Stimulated activated CD8-positive, alpha-beta memory T cell treated with anti-CD3 and anti-CD28 coated beads, Interleukin-4, amount 100 ng/mL, for 48 hours (primary cell): ENCODE results near the gene CTNNA1.
"Not testable (repeated sequence)": the region's sequence is repeated elsewhere in the genome, so short reads cannot be mapped to it uniquely, and the experiment has no call there.

Experiments used
- DNase-seq: peaks from one replicate; pipeline ENCODE4 v3.0.0-alpha.2; 2020

Gene CTNNA1

DNA sequence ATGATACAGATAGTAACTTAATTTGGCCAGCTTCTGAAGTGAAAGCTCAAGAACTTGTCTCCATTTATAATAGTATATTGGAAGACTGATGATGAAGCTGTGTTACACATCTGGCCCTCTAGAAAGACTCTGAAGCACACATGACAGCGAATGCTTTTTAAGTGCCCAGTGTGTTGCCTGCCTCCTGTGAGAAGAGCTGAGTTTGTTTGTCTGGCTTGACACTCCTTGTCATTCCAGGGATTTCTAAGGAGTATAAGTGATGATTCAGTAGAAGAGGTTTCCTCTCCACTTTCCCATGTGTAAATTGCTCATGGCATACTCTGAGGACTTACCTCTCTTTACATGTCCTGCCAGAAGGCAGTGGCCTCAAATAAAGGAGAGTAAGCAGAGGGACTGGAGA lies 152.3 kb downstream of the CTNNA1 start:
- no peak for DNase-seq

DNA sequence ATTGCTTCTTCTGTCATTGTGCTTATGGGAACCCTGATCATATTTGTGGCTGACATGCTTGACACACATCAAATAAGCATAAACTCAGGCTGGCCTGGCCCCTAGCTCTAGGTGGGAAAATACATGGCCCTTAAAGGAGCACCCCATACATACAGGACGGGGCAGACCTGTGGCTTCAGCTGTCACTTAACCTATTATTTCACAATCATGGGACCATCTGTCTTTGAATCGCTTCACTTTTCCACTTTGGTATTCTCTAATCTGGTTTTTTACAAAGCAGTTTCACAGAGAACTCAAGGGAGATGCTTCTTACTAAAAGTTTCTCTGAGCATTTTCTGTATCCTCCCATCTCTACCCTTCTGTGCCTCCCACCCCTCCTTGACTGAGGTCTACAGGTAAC lies 156.5 kb downstream of the CTNNA1 start:
- DNase-seq, result no peak

DNA sequence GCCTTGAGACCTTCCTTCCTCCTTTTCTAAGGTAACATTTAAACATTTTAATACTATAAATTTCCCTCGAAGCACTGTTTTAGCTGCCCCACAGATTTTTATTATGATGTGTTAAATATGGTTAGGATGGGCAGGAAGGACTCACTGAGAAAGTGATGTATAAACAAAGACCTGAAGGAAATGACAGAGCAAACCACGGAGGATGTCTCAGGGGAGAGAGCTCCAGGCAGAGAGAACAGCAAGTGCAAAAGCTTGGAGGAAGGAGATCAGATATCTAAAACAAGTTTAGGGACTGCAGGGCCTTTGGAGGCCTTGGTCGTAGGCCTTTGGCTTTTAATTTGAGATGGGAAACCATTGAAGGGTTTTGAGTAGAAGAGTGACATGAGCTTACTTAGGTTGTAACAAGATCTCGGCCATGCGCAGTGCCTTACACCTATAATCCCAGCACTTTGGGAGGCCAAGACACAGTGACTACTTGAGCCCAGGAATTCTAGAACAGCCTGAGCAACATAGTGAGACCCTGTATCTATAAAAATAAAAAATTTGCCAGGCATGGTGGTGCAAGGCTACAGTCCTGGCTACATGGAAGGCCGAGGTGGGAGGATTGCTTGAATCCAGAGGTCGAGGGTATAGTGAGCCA lies 157.4 kb downstream of the CTNNA1 start:
- DNase-seq, result no peak

DNA sequence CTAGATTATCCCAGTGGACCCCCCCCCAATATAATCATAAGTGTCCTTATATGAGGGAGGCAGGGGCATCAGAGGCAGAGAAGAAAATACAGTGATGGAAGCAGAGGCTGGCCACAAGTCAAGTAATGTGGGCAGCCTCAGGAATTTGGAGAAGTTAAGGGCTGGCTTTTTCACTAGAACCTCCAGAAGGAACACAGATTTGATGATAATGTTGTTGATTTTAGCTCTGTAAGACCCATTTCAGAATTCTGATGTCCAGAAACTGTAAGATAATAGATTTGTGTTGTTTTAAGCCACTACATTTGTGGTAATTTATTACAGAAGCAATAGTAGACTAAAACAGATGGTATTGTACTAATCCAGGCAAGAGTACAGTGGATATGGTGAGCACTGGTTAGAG lies 158.2 kb downstream of the CTNNA1 start:
- DNase-seq, result no peak

DNA sequence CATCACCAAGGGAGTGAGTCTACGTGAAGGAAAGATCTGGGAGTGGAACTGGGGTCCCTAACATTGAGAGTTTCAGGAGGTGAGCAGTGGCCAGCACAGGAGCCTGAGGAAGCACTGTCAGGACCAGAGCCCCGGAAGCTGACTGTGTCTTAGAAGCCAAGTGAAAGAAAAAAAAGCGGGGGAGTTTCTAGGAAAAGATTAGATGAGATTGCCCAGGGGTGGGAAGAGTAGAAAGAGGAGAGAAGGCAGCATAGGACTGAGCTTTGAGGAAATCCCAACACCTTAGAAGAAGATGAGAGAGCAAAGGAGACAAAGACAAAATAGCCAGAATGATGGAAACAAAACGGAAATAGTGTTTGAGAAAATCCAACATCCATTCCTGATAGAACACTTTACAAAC lies 158.9 kb downstream of the CTNNA1 start:
- no peak for DNase-seq

DNA sequence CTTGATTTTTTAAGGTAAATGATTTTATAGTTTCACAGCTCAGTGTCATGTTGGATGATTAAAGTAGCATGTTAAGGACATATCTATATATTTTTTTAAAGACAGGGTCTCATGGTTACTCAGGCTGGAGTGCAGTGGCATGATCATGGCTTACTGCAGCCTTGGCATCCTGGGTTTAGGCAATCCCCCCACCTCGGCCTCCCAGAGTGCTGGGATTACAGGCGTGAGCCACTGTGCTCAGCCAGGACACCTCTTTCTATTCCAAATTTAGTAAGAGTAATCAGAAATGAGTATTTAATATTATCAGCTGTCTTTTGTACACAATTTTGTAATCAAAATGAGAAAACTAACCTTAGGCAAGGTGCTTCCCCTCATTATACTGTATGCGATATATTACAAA lies 160.5 kb downstream of the CTNNA1 start:
- no peak for DNase-seq

DNA sequence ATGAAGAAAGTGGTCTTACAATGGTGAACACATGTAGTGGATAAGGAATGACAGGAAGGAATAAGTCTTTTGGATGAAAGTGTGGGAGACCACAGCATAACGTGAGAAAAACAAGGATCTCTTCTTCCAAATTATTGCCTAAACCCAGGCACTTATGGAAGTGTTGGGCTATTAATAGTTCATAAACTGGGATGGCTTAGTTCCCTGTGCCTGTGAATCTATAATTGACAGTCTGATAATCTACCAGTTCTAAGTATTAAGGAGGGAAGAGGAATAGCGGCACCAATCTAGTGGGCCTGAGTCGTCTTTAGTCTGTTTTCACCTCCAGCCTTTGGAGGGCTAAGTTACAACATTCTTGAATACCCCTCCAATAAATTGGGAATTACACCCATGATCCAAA lies 161.1 kb downstream of the CTNNA1 start:
- no peak for DNase-seq

DNA sequence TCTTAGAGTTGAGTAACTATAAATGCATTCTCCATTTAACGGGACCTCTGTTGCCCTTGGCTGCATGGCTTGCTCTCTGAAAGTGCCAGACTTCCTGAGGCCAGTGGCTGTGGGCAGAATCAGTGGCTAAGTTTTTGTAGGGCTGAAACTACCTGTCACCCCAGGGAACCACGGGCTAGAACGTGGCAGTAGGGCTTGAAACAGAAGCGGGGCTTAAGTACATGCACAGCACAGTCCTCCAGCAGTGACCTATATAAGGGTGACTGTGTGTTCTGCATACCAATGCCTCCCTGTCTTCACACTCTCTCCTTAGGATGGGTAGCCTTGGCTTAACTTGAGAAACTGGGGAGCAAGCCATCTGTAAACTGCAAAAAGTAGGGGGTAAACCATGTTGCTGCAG lies 165.5 kb downstream of the CTNNA1 start:
- DNase-seq, result no peak

DNA sequence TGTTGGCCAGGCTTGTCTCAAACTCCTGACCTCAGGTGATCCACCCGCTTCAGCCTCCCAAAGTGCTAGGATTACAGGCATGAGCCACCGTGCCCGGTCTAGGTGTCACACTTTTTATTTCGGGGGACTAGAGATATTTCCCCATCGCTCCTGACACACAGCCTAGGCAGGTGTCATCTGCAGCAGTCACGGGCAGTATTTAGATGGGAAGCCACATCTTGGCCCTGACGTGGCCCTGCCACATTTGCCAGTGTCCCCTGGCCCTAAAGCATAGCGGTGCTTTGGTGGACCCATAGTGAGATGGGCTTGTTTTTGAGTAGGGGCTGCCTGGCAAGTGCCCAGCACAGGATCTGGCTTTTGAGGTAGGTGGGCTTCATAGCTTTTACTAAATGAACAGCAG lies 167.0 kb downstream of the CTNNA1 start:
- no peak for DNase-seq

DNA sequence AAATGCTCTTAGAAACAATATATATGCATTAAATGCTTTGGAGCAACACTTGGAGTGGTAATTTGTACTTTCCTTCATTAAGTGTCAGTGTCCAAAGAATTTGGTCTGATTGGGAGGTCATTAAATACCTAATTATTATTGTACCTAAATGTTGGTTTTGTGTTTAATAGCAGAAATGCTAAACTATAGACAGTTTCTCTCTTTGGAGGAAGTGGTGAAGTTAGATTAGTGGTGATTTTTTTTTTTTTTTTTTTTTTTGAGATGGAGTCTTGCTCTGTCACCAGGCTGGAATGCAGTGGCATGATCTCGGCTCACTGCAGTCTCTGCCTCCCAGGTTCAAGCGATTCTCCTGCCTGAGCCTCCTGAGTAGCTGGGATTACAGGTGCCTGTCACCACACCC lies 168.1 kb downstream of the CTNNA1 start:
- DNase-seq, result not testable (repeated sequence)

DNA sequence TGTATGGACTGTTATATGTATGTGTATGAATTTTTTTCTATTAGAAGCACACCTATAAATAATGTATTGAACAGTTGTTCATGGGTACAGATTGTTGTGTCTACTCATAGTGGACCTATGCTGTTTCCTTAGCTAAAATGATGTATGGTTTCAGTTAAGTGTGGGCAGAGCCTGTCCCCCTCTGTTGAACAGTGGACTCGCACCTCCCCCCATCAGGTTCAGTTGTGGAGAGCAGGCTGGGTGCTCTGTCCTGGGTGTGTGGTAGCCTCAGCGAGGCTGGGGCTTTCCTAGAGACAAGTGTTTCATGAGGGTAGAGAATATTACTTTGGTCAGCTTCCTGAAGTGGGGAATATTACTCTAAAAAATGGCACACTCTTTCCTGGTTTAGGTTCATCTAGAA lies 169.3 kb downstream of the CTNNA1 start:
- no peak for DNase-seq

DNA sequence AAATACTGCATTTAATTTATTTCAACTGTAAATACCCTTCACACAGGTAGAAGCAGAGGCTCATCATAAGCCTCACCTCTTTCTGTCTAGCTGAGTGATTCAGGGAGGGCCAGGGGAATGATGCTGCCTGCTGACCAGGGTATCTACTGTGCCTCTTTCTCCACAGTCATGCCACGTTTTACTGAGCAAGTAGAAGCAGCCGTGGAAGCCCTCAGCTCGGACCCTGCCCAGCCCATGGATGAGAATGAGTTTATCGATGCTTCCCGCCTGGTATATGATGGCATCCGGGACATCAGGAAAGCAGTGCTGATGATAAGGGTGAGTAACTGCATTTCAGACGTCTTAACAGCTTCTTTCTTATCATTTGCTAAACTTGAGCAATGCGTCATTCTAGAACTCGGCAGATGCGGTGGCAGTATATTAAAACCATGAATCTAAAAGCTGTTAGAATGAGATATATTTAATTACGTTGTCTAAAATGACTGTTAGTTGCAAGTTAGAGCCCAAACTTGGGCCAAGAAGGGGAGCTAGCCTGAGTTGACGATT lies 171.9 kb downstream of the CTNNA1 start:
- no peak for DNase-seq

DNA sequence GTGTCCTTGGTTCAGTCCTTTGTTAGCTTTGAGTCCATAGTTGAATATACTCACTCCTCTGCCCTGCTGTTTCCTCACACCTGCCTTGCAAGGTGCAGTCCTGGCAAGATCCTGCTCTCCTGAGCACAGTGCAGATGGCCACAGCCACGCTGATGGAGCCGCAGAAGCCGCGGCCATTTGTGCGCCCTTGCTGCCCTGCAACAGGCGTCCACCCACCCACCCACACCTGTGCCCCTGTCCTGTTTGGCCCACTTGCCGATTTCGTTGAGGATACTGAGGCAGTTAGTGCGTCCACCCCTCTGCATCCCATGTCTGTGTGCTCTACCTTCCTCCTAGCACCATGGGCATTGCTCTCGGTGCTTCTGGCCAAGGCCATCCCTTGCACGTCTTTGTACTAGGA lies 173.0 kb downstream of the CTNNA1 start:
- DNase-seq, result no peak

DNA sequence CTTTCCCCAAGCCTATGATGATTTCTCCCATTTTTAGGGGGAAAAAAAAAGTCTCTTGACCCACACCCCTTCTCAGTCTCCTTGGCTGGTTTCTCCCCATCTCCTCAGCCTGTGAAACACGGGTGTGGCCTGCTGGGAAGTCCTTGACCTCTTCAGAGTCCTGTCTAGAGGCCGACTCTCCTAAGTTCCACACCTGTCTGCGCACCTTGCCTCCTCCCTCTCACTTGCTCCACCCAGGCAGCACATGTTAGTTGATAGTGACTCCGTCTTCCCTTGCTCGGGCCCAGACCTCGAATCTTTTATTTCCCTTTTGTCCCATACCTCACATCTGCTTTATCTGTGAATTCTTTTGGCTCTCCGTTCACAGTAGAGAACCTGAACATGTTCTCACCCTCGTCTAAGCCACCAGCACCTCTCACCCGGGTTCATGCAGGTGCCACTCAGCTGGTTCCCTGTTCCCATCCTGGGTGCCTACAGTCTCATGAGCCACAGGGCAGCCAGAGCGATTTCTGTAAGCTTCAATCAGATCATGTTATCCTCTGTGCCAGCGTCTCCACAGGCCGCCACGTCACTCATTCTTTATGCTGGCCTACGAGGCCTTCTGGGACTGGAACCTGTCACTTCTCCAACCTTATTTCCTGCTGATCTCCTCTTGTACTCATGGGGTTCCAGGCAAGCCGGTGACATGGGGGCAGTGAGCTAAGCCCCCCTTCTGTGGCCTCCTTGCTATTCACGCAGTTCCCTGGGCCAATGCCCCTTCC lies 173.6 kb downstream of the CTNNA1 start:
- no peak for DNase-seq

DNA sequence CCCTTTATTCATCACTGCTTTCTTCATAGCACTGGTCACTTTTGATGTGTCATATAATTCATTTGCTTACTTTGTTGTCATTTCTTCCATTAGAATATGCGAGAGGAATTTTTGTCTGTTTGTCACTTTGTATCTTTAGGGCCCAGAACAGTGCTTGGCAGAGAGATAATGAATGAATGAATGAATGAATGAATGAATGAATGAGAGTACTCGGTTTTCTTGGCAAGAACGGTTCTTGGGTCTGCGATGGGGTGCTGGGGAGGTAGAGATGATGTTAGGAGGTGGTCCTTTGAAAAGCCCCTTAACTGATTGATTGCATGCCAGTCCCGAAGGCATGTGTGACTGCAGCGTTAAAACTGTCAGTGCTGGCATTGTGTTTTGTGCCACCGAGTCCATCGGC lies 174.3 kb downstream of the CTNNA1 start:
- no peak for DNase-seq

DNA sequence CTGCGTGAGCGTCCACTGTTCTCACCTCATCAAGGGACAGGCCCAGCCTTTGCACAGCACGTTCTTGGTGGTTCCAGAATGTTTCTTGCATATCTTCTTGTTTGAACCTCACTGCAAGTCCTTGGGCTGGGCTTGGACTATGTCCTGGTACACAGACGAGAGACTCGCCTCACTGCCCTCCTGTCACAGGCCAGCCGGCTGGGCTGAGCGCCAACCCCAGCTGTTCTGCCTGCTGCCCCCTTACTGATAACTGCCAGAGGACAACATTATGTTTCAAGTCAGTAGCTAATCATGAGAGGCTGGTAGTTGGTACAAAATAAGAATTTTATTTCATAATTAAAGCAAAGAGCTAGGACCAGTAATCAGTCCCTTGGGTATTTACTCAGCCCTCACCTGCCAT lies 174.8 kb downstream of the CTNNA1 start:
- no peak for DNase-seq

DNA sequence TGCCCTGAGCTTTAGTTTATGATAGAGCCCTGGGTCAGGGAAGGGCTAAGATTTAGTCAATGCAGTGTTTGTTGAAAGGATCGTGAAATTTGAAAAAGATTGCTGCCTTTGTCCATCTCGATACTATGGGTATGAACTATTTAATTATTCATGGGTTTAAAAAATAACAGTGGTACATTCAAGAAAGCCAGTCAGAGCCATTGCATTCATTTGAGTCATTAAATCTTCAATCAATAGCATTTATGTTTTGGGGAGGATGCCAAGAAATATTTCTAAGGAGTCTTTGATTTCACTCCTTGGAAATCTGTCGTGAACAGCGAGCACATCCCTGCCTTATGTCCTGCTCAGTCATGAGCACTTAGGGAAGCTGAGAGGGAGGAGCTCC lies 176.3 kb downstream of the CTNNA1 start:
- no peak for DNase-seq

DNA sequence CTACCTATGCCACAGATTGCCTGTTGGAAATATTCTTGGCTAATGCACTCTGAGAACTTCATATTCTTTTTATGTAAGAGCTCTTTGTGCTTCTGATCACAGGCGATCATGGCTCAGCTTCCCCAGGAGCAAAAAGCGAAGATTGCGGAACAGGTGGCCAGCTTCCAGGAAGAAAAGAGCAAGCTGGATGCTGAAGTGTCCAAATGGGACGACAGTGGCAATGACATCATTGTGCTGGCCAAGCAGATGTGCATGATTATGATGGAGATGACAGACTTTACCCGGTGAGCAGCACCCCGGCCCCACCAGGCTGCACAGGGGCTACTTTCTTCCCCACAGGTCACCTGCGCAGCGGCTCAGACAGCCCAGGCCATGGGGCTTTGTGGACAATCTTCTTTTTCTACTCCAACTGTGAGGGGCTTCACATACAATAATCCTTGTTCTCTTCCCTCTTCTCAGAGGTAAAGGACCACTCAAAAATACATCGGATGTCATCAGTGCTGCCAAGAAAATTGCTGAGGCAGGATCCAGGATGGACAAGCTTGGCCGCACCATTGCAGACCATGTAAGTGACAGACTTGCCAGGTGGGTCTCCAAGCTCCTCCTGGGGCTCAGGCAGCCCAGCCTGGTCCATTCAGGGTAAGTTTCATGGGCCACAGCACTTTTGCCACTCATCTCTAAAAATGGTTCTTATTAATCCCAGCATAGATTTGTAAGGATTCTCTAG lies 177.3 kb downstream of the CTNNA1 start:
- no peak for DNase-seq

DNA sequence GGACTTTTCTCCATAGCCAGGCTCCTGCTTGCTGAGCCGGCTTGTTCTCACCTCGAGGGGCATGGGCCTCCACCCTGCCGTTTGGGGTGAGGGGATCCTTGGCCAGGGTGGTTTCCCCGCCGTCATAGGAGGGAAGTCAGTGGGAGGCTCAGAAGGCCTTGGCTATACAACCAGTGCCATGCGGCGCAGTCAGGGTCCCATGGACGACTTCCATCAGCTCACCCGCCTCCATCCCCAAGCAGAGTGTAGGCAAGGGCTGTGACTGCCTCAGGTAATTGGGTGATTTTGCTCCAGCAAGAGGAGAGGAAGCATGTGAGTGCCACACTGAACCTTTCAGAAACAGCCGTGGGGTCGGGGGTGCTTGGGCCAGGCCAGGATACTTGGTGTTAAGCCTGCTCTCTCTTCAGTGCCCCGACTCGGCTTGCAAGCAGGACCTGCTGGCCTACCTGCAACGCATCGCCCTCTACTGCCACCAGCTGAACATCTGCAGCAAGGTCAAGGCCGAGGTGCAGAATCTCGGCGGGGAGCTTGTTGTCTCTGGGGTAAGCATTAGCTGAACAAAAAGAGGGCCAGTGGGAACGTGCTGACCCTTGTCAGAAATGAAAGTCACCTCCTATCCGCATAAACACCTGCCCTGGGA lies 179.1 kb downstream of the CTNNA1 start:
- DNase-seq, result no peak

DNA sequence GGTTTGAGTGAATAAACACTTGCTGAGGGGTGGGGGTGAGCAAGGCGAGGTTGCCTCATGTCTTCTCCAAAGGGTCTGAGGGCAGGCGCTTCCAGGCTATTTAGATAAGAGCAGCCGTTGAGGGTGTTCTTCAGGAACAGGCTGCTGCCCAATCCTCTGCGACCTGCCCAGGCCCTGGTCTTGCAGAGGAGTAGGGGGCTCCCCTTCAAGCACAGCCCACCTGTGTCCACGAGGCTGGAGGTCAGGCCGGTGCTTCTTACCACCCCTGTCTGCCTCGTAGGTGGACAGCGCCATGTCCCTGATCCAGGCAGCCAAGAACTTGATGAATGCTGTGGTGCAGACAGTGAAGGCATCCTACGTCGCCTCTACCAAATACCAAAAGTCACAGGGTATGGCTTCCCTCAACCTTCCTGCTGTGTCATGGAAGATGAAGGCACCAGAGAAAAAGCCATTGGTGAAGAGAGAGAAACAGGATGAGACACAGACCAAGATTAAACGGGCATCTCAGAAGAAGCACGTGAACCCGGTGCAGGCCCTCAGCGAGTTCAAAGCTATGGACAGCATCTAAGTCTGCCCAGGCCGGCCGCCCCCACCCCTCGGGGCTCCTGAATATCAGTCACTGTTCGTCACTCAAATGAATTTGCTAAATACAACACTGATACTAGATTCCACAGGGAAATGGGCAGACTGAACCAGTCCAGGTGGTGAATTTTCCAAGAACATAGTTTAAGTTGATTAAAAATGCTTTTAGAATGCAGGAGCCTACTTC lies 180.5 kb downstream of the CTNNA1 start:
- no peak for DNase-seq

DNA sequence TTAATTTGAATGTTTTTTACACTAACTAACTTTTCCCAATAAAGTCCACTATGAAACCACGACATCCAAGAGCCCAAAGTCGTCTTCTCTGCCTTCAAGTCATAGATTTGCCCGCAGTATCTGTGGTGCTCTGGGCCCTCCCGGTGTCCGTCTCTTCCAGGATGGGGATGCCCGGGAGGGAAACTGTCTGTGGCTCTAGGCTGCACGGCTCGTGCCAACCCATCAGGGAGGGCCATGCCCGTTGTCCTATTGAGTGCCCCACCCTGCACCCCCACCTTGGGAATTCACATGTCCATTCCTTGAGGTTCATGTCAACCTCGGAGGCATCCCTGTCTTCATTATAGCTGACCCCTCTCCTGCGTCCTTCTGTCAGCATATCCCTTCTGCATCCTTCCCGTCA lies 181.7 kb downstream of the CTNNA1 start:
- no peak for DNase-seq

DNA sequence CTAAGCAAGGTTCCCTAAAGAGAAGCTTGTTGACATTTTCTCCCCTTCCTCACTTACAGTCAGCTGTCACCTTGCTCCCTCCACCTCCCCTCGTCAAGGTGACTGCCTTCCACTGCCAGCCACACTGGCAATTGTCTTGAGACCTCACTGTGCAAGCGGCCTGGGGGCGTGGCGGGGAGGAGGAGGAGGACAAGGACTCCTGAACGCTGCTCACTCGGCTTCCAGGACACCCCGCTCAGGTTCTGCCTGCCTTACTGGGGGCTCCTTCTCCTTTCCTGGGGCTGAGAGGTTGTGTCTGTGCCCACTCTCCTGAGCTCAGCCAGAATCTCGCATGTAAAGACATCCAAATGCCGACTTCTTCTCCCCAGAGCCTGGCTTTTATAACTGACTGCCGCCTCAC lies 182.2 kb downstream of the CTNNA1 start:
- no peak for DNase-seq
